Inflammatory macrophage treated with lipopolysaccharide for 4 hours (primary cell): ENCODE results near the gene DDX46.
"Not testable (repeated sequence)": the region's sequence is repeated elsewhere in the genome, so short reads cannot be mapped to it uniquely, and the experiment has no call there.

ENCODE experiments used
- DNase-seq: peaks from one replicate; pipeline ENCODE4 v3.0.0-alpha.2; 2020

Gene DDX46

DNA sequence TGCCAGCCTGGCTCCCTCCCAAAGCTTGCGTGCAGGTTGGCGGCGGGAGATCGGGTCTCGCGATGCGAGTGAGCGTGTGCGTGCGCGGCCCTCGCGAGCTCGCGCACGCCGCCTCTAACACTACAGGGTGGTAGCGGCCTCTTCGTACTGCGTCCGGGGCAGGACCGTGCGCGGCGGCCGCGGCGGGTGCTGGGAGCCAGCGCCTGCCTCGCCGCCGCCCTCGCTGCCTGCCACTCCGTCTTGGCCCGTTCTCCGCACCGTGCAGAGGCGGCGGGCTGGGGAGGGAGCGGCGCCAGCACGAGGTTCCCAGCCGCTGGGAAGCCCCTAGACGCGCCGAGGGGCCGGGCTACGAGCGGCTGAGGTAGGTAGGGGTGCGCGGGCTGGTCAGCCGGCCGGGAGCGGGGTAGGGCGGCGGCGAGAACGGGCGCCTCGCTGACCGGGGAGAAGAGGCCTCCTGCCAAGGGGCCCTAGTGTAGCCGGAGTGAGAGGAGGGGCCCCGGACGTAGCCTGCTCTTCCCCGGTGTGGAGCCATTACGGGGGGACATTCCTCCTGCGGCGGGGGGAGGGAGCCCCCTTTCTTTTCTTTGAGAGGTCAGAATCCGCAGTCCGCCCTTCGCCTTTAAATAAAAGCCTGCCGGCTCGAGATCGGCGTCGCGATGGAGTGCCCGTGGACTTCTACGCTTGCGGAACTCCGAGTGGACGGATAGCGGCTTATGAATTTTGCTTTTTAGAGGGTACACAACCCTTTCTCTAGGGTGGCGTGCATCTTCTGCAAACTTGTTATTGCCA lies 87.5 kb downstream of the DDX46 start, which contains the start of gene C5orf24:
Gene C5orf24, plus strand, starts transcription at position 117 of the 789 bp plus-strand sequence. CDS start 8,933 bp downstream, outside the sequence.
- DNase-seq: peak; percentile 98

DNA sequence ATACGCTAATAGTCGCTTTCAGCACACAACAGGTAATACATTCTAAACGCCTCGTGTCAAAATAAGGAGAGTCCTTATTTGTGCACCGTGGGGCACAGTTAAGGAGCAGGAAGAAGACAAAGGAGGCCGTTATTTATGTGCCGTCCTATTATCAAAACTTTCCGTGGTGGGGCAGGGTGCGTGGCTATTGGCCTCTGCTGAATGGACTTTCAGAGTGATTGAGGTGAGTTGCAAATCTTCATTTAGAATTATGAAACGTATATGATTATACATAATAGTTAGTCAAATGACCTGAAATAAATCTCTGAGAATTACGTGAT lies 88.0 kb downstream of the DDX46 start:
- DNase-seq: peak; percentile 29

DNA sequence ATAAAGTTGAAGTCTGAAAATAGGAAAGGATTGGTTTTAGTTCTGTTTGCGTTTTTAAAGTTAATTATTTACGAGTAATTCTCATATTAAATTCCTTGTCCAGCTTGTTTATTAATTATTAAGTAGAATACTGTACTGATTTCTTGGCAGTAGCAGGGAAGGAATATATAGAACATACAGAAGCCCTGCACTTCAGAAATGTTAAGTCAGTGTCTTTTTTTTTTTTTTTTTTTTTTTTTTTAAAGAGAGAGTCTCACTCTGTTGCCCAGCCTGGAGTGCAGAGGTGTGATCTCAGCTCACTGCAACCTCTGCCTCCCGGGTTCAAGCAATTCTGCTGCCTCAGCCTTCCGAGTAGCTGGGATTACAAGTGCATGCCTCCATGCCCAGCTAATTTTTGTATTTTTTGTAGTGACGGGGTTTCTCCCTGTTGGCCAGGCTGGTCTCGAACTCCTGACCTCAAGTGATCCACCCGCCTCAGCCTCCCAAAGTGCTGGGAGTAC lies 90.9 kb downstream of the DDX46 start:
- not testable (repeated sequence) for DNase-seq

DNA sequence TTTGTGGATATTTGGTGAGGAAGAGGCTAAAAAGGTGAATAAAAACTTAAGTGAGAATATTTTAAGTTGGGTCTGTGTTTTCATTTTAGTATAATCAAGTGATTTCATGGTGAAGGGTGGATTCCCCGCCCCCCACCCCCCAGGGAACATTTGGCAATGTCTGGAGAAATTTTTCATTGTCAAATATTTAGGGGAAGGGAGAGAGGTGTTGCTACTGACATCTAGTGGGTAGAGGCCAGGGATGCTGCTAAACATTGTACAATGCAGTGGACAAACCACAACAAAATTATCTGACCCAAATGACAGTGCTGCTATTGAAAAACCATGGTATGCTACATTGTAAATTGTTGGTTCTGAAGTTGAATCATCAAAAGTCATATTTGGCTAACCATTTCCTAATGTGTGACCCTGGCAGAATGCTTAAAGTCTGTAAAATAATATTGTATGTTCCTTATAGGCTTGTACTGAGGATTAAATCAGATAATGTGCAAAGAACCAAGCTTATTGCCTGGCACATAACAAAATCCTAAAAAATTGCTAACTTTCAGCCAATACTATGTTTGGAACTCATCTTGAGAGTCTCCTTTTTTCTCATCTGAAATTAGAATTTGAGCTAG lies 92.8 kb downstream of the DDX46 start:
- peak; percentile 40 for DNase-seq

DNA sequence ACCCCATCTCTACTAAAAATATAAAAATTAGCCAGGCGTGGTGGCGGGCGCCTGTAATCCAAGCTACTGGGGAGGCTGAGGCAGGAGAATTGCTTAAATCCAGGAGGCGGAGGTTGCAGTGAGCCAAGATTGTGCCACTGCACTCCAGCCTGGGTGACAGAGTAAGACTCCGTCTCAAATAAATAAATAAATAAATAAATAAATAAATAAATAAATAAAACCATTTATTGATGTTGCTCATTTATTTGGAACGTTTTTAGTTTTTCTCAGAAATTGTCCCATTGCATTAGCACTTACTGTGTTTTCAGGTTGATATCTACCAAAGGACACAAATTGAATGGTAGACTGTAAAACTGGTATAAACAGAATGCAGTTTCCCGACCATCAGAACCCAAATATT lies 97.9 kb downstream of the DDX46 start:
- not testable (repeated sequence) for DNase-seq

DNA sequence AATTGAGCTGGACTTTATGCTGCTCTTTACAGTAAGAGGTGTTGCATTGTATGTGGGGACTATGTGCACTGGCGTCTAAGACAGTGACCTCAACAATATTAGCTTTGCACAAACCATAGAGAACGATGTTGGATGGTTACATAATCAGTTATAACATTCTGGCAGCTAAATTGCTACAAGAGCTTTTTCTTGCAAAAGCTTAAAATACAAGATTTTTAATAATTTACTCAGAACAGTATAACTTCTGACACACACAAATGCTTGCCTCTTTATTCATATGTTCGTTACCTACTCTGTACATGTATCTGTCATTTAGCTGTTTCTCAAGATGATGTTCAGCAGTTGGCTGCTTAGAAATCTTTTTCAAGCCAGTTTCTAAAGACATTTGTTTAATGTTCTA lies 98.8 kb downstream of the DDX46 start:
- DNase-seq: no peak

DNA sequence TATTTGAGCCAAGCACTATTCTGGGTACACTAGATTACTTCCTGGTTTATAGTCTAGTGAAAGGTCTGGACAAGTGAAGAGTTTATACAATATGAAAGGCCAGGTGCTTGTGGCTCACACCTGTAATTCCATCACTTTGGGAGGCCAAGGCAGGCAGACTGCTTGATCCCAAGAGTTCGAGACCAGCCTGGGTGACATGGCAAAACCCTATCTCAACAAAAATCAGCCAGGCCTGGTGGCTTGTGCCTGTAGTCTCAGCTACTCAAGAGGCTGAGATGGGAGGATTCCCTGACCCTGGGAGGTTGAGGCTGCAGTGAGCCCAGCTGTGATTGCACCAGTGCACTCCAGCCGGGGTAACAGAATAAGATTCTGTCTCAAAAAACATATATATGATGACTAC lies 106.1 kb downstream of the DDX46 start:
- no peak for DNase-seq

DNA sequence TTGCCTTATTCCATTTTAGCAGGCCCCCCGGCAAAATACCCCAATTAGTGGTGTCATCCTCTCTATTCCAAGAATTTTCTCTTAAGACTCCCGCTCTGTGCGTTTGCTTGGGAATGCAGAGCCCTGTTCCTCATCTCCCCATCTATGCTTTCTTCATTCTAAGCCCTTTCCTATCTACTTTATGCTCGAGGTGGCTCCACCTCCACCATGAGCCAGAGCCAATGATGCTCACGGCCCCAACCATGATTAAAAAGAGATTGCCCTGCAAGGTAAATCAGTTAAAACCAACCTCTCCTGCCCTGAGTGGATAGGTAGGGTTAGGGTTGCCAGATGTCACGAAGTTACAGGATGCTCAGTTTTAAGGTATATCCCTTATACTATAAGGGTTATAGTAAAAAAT lies 114.9 kb downstream of the DDX46 start:
- no peak for DNase-seq

DNA sequence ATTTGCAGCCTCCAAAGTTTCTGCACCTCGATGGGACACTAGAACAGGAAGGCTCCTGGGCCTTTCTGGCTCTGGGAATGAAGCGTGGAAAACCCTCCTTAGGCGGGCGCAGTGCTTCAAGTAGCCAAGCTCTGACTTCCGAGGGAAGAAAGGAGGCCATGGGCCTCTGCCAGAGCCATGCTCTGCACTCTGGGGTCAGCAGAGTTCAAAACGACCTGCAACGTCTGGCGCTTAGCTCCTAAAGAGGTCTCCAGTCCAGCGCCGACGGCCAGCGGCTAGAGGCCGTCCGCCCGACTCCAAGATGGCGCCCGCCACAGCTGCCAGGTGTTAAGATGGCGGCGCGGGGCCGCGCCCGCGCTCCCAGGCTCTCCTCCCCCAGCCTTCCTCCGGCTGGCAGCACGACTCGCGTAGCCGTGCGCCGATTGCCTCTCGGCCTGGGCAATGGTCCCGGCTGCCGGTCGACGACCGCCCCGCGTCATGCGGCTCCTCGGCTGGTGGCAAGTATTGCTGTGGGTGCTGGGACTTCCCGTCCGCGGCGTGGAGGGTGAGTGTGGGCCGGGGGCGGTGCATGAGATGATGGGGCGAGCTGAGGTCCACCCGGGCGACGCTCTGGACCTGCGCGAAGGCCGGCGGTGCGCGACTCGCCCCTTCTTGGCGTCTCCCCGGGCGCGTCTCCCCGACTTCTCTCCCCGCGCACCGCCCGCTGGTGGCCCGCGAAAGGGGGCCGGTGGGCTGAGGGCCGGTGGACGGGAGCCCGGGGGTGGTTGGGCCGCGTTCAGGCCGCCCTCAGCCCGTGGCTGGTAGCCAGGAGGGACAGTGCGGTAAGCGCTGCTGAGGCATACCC lies 115.6 kb downstream of the DDX46 start, which contains the start of gene TXNDC15:
Gene TXNDC15, plus strand, starts transcription at position 385 of the 844 bp plus-strand sequence. Its CDS starts 57 bp downstream, at position 442.
- DNase-seq: peak; percentile 86

DNA sequence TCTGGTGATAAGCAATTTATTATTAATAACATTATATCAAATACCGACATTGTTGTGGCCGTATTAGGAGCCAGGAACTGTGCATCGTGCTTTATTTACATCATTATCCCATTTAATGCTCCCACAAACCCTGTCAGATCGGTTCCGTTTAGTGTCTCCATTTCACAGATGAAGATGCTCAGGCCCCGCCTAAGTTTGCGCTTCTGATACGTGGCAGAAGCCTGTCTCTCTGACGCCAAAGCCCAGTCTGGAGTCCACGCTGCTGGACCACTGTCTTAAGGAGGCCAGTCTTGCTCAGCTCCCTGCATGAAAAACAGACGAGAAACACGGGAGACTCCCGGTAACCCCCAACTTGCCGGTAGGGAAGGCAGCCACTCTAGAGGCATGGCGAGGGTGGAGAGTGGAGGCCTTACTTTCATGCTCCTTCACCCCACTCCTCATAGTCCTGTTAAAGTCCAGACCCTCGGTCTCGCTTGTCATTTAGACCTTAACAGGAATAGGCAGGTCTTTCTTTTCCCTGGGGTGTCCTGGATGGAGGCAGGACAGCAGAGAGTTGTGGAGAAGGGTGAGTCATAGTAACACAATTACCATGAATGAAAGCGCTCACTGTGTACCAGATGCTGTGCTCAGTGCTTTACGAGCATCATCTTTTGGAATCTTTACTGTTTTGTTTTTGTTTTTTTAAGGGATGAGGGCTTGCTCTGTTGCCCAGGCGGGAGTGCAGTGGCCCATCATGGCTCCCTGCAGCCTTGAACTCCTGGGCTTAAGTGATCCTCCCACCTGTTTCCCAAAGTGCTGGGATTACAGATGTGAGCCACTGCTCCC lies 116.5 kb downstream of the DDX46 start:
- peak; percentile 68 for DNase-seq

DNA sequence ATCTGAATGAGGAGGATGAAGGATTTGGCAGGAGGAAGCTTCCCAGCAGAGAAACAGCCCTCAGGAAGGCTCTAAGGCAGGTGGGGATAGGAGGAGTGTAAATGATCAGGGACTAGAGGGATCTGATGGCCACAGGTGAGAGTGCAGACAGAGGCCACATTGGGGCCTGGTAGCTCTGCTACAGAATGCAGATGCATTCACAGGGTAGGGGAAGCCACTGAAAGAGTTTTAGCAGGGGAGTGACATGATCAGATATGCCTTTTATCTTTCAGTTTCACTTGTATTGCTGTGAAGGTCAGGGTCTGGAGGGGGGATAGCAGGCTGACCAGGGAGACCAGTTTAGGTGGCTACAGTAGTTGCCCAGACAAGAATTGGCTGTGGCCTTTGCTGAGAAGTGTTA lies 118.6 kb downstream of the DDX46 start:
- DNase-seq: no peak

DNA sequence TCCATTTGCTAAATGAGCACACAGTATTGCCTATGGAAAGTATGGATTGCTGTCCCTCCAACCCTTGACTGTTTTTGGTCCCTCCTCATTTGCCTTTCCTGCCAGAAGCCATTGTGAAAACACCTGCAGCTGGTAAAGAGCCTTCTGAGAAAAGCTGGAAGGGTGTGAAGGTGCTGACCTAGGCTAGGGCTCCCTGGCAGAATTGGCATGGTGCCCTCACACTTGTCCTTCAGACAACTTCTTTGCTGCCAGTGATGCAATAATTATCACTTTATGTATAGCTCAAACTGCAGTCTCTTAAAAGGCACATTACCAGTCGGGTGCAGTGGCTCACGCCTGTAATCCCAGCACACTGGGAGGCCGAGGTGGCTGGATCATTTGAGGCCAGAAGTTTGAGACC lies 119.8 kb downstream of the DDX46 start:
- no peak for DNase-seq

DNA sequence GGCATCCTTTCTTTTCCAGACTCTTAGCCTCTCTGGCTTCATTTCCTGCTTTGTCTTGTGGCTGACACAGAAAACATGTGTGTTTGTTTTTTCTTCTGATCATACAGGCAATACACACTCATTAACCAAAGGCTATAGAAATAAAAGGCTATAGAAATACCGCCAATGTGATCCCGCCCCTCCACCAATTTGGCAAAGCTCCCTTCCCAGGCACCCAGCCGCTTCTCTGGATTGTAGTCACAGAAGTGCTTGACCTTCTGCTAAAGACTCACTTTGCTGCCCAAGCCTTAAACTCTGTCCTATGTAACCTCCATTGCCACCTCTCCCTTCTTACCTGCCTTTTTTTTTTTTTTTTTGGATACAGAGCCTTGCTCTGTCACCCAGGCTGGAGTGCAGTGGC lies 120.9 kb downstream of the DDX46 start:
- DNase-seq: no peak
